Fibroblast of villous mesenchyme (primary cell): Measurements from ENCODE around the gene KCNMB2. TPM values are rescaled to one million over a fixed set of nuclear protein-coding genes. Genes with fewer than 3 reads are reported as not detected.

Source experiments
- DNase-seq: peaks from one replicate; pipeline ENCODE4 v3.0.0-alpha.2; 2010; ENCODE audit warnings: low read depth
- H3K4me3 ChIP-seq: 2 replicates; pipeline ENCODE4 v1.5.1; 2011; ENCODE audit warnings: low read depth, mild to moderate bottlenecking, low read length
- total RNA-seq: library from RNA; depleted of rRNA; stranded (reverse); fragments of >200 nt; gene quantifications from 2 replicates; pipeline ENCODE4 v1.2.3, GENCODE V29; 2012
- TF ChIP-seq, protein P1 (sequence below): IDR thresholded peaks from 2 replicates; pipeline ENCODE4 v1.5.1; 2012; ENCODE audit warnings: low read depth, mild to moderate bottlenecking, low read length; ENCODE audit not compliant: insufficient read depth

Gene KCNMB2
- total RNA-seq, 1 donor: not detected

DNA sequence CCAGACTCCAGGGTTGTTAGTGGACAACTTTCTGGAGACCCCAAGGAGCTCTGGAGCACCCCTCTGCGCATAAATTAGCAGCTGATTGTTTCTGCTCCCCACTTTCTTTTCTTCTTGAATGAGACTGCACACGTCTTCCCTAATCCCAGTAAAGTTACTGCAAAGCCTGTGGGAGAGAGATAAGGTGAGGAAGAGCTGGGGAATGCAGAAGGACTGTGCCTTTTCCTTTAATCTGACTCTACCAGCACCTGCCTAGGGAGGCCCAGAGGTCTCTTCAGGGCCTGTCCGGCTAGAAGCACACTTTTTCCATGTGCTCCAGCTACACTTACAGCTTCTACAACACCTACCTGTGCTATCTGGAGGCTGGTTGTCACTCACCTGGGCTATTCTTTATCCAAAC lies 143.8 kb downstream of the KCNMB2 start:
- TF ChIP-seq, protein P1, sequence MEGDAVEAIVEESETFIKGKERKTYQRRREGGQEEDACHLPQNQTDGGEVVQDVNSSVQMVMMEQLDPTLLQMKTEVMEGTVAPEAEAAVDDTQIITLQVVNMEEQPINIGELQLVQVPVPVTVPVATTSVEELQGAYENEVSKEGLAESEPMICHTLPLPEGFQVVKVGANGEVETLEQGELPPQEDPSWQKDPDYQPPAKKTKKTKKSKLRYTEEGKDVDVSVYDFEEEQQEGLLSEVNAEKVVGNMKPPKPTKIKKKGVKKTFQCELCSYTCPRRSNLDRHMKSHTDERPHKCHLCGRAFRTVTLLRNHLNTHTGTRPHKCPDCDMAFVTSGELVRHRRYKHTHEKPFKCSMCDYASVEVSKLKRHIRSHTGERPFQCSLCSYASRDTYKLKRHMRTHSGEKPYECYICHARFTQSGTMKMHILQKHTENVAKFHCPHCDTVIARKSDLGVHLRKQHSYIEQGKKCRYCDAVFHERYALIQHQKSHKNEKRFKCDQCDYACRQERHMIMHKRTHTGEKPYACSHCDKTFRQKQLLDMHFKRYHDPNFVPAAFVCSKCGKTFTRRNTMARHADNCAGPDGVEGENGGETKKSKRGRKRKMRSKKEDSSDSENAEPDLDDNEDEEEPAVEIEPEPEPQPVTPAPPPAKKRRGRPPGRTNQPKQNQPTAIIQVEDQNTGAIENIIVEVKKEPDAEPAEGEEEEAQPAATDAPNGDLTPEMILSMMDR: no peak
- H3K4me3 ChIP-seq: no peak overlapping the region
- DNase-seq: no peak

GRCh38 chr3:178680489-178680888 lies 144.3 kb downstream of the KCNMB2 start:
- TF ChIP-seq, protein P1: no peak
- DNase-seq: no peak
- H3K4me3 ChIP-seq: no peak overlapping the region

DNA sequence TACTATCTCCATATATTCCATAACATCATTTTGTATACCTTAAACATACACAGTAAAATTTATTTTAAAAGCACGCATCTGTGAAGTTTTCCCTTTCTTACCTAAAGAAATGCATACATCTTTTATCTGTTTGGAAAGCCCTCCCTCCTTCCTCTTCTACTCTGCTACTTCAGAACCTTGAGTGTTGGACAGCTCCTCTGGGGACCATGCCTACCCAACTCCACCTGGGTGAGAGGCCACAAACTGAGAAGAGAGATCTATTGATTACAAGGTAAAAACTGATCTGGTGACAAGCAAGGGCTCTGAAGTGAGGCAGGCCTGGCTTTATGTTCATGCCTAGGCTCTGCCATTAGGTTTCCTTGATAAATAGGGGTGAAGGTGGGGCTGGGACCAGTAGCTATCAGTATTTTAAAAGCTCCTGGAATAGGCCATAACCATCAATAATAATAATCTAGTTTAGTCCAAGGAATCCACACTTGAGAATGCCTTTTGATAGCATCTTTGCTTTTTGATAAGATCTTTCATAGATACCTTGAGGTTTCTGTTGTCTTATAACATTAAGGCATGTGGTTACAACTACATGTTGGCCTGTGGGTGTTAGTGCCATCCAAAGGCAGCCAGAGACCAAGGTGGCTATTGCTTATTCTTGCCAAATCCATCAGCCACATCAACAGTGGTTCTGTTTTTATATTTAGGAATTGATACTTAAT lies 148.8 kb downstream of the KCNMB2 start:
- H3K4me3 ChIP-seq: no peak overlapping the region
- DNase-seq: no peak
- TF ChIP-seq, protein P1: no peak

DNA sequence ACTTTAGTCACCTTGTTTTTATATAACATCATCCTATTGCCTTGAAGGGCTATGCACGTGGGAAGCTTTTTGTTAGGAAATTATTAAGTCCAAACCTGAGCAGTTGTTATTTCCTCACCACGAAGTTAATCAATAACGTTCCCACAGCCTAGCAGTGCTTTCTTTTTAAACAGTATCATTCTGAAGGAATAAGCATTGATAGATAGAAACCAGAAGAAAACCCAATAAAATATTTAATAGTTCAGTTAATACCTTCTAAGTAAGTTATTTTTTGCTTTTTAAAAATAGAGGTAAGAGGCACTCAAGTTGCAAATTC lies 149.3 kb downstream of the KCNMB2 start:
- DNase-seq: no peak

GRCh38 chr3:178686826-178687225 lies 150.6 kb downstream of the KCNMB2 start:
- H3K4me3 ChIP-seq: no peak overlapping the region
- DNase-seq: no peak
- TF ChIP-seq, protein P1: no peak

More for the DNA sequence above, 149.3 kb downstream of the KCNMB2 start:
- TF ChIP-seq, protein P1: no peak
- H3K4me3 ChIP-seq: no peak overlapping the region

DNA sequence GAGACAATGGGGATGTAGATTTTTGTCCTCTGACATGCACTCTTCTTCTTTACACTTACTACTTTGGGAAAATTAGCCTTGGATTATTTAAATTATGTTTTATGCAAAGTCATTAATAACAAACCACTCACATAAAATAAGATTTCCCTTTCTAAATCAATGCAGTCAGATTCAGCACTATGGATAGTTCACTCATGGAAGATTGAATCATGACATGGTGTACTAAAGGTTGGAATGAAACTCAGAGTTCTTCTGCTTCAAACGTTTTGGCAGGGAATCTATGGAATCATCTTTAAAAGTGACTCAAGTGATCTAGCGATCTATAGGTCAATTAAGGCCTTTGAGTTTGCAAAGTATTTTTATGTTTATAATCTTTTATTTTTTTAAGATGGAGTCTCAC lies 154.3 kb downstream of the KCNMB2 start:
- no peak overlapping the region for H3K4me3 ChIP-seq
- TF ChIP-seq, protein P1: no peak
- no peak for DNase-seq

- no peak for DNase-seq
- no peak overlapping the region for H3K4me3 ChIP-seq
- TF ChIP-seq, protein P1: no peak
Measured at GRCh38 chr3:178699364-178699763, 163.1 kb downstream of the KCNMB2 start.
